Mesendoderm (in vitro differentiated cells): ENCODE measurements around the gene NXPH4.
A peak's percentile ranks its signal among the peaks of the same experiment; 100 is the strongest.

ENCODE experiments used
- DNase-seq: peaks from one replicate; pipeline ENCODE4 v3.0.0; 2013
- H2AK5ac ChIP-seq: 2 replicates; pipeline ENCODE4 v1.6.1; 2013; ENCODE audit warnings: low read length, inconsistent platforms
- H2BK120ac ChIP-seq: 2 replicates; pipeline ENCODE4 v1.6.1; 2013; ENCODE audit warnings: low read depth, mild to moderate bottlenecking, low read length, moderate library complexity, mixed read lengths
- H2BK15ac ChIP-seq: replicated peaks from 2 replicates; pipeline ENCODE4 v1.6.1; 2013; ENCODE audit warnings: low read depth, mild to moderate bottlenecking, moderate library complexity
- H2BK5ac ChIP-seq: 2 replicates; pipeline ENCODE4 v1.6.1; 2013; ENCODE audit warnings: low read length, inconsistent platforms
- H3K18ac ChIP-seq: 2 replicates; pipeline ENCODE4 v1.6.1; 2013; ENCODE audit warnings: mild to moderate bottlenecking, low read length, mixed read lengths
- H3K23ac ChIP-seq: one replicate; pipeline ENCODE4 v1.6.1; 2013; ENCODE audit warnings: low read length
- H3K27ac ChIP-seq: 2 replicates; pipeline ENCODE4 v1.5.1; 2013; ENCODE audit warnings: low read depth, mild to moderate bottlenecking, inconsistent platforms, low read length, moderate library complexity
- H3K27me3 ChIP-seq: 2 replicates; pipeline ENCODE4 v1.6.1; 2013; ENCODE audit warnings: low read length, control low read depth, mild to moderate bottlenecking, inconsistent platforms; ENCODE audit not compliant: insufficient read depth, poor library complexity
- H3K36me3 ChIP-seq: 2 replicates; pipeline ENCODE4 v1.6.1; 2013; ENCODE audit warnings: low read length, inconsistent platforms; ENCODE audit not compliant: control insufficient read depth, insufficient read depth
- H3K4ac ChIP-seq: one replicate; pipeline ENCODE4 v1.6.1; 2013; ENCODE audit warnings: low read depth, mild to moderate bottlenecking, low read length, moderate library complexity
- H3K4me1 ChIP-seq: 2 replicates; pipeline ENCODE4 v1.6.1; 2013; ENCODE audit warnings: low read depth, low read length, inconsistent platforms; ENCODE audit not compliant: control insufficient read depth
- H3K4me2 ChIP-seq: 2 replicates; pipeline ENCODE4 v1.6.1; 2013; ENCODE audit warnings: low read length
- H3K4me3 ChIP-seq: 2 replicates; pipeline ENCODE4 v1.5.1; 2013; ENCODE audit warnings: mild to moderate bottlenecking, low read length
- H3K56ac ChIP-seq: one replicate; pipeline ENCODE4 v1.6.1; 2013; ENCODE audit warnings: low read length
- H3K79me1 ChIP-seq: 2 replicates; pipeline ENCODE4 v1.6.1; 2013; ENCODE audit warnings: low read length, inconsistent platforms
- H3K79me2 ChIP-seq: 2 replicates; pipeline ENCODE4 v1.6.1; 2013; ENCODE audit warnings: mild to moderate bottlenecking, low read length; ENCODE audit not compliant: control insufficient read depth, insufficient read depth
- H3K9ac ChIP-seq: 2 replicates; pipeline ENCODE4 v1.6.1; 2013; ENCODE audit warnings: low read length, inconsistent platforms
- H4K5ac ChIP-seq: one replicate; pipeline ENCODE4 v1.6.1; 2013; ENCODE audit warnings: low read length
- H4K8ac ChIP-seq: one replicate; pipeline ENCODE4 v1.6.1; 2013; ENCODE audit warnings: low read depth, mild to moderate bottlenecking, control low read depth, low read length, moderate library complexity
- WGBS: extraction: QIAGEN DNeasy Blood & Tissue Kit; methylation state at CpG from one replicate; pipeline ENCODE4 v1.1.7; 2013; ENCODE audit warnings: low lambda C conversion rate, missing lambda C conversion rate; ENCODE audit not compliant: insufficient coverage; ENCODE audit errors: extremely low coverage; 5-methylcytosine and 5-hydroxymethylcytosine counted together

NXPH4 gene

GRCh38 chr12:57218030-57218853 is 1.6 kb downstream of the NXPH4 start:
- no peak overlapping the region for H4K8ac ChIP-seq
- no peaks in the 10 kb centered on the region for H3K4me1 ChIP-seq
- no peaks in the 10 kb centered on the region for H3K36me3 ChIP-seq
- no peak overlapping the region for H3K9ac ChIP-seq
- WGBS = no CpG with 5 or more reads among the region's 5 CpGs
- no peaks in the 10 kb centered on the region for H3K79me2 ChIP-seq
- DNase-seq = no peak
- H4K5ac ChIP-seq = no peak overlapping the region
- H2BK120ac ChIP-seq = no peak overlapping the region
- H3K18ac ChIP-seq = no peak overlapping the region
- H3K4ac ChIP-seq = no peak overlapping the region
- no peak overlapping the region for H3K27ac ChIP-seq
- no peaks in the 10 kb centered on the region for H3K79me1 ChIP-seq
- no peak overlapping the region for H2BK5ac ChIP-seq
- H3K27me3 ChIP-seq = peaks cover 69% of the 10 kb centered on the region
- no peak overlapping the region for H2AK5ac ChIP-seq
- no peak overlapping the region for H2BK15ac ChIP-seq
- no peak overlapping the region for H3K23ac ChIP-seq
- H3K4me3 ChIP-seq = no peak overlapping the region
- no peak overlapping the region for H3K56ac ChIP-seq
- no peak overlapping the region for H3K4me2 ChIP-seq

- no peak overlapping the region for H3K4me3 ChIP-seq
- no peaks in the 10 kb centered on the region for H3K4me1 ChIP-seq
- no peak overlapping the region for H4K5ac ChIP-seq
- no peak overlapping the region for H3K56ac ChIP-seq
- no peak overlapping the region for H3K27ac ChIP-seq
- no peak overlapping the region for H2BK5ac ChIP-seq
- no peak overlapping the region for H2BK120ac ChIP-seq
- no peak for DNase-seq
- no peak overlapping the region for H2AK5ac ChIP-seq
- no peak overlapping the region for H3K4ac ChIP-seq
- H3K36me3 ChIP-seq = no peaks in the 10 kb centered on the region
- no peak overlapping the region for H2BK15ac ChIP-seq
- H3K79me1 ChIP-seq = no peaks in the 10 kb centered on the region
- H3K9ac ChIP-seq = no peak overlapping the region
- WGBS = no CpG with 5 or more reads among the region's 14 CpGs
- no peaks in the 10 kb centered on the region for H3K79me2 ChIP-seq
- peaks cover 80% of the 10 kb centered on the region for H3K27me3 ChIP-seq
- H3K18ac ChIP-seq = no peak overlapping the region
- no peak overlapping the region for H3K23ac ChIP-seq
- no peak overlapping the region for H4K8ac ChIP-seq
- H3K4me2 ChIP-seq = no peak overlapping the region
Measured at GRCh38 chr12:57219205-57219992, 2.8 kb downstream of the NXPH4 start.

GRCh38 chr12:57219993-57220754 is 3.6 kb downstream of the NXPH4 start:
- Histone ChIP-seq H3K27me3 (peaks cover 81% of the 10 kb centered on the region), H3K9ac (no peak overlapping the region), H4K5ac (no peak overlapping the region), H3K27ac (no peak overlapping the region), H2BK15ac (no peak overlapping the region), H3K36me3 (no peaks in the 10 kb centered on the region), H3K56ac (peak overlapping the region; percentile 6), H3K79me2 (no peaks in the 10 kb centered on the region), H3K4me2 (no peak overlapping the region), H3K4me1 (no peaks in the 10 kb centered on the region), H4K8ac (no peak overlapping the region), H3K79me1 (no peaks in the 10 kb centered on the region), H2AK5ac (no peak overlapping the region), H2BK120ac (no peak overlapping the region), H3K23ac (no peak overlapping the region), H3K4me3 (no peak overlapping the region), H3K18ac (no peak overlapping the region), H3K4ac (no peak overlapping the region), H2BK5ac (no peak overlapping the region)
- DNase-seq = no peak
- WGBS = no CpG with 5 or more reads among the region's 38 CpGs

GRCh38 chr12:57220770-57221168 is 4.2 kb downstream of the NXPH4 start:
- DNase-seq = no peak
- Histone ChIP-seq H3K79me1 (no peaks in the 10 kb centered on the region), H2BK15ac (no peak overlapping the region), H3K4ac (no peak overlapping the region), H4K8ac (no peak overlapping the region), H3K56ac (no peak overlapping the region), H2AK5ac (no peak overlapping the region), H4K5ac (no peak overlapping the region), H2BK5ac (no peak overlapping the region), H3K23ac (no peak overlapping the region), H3K4me1 (no peaks in the 10 kb centered on the region), H3K27me3 (peaks cover 82% of the 10 kb centered on the region), H3K79me2 (no peaks in the 10 kb centered on the region), H2BK120ac (no peak overlapping the region), H3K27ac (no peak overlapping the region), H3K9ac (no peak overlapping the region), H3K36me3 (no peaks in the 10 kb centered on the region), H3K4me2 (no peak overlapping the region), H3K4me3 (no peak overlapping the region), H3K18ac (no peak overlapping the region)
- WGBS = no CpG with 5 or more reads among the region's 1 CpG

GRCh38 chr12:57221169-57221917 is 4.7 kb downstream of the NXPH4 start:
- H4K5ac ChIP-seq = no peak overlapping the region
- no peak overlapping the region for H2AK5ac ChIP-seq
- no peak overlapping the region for H3K4me3 ChIP-seq
- no peaks in the 10 kb centered on the region for H3K36me3 ChIP-seq
- H3K4me2 ChIP-seq = no peak overlapping the region
- H3K56ac ChIP-seq = no peak overlapping the region
- no peak overlapping the region for H2BK120ac ChIP-seq
- H3K23ac ChIP-seq = no peak overlapping the region
- H2BK5ac ChIP-seq = no peak overlapping the region
- WGBS = no CpG with 5 or more reads among the region's 24 CpGs
- no peak overlapping the region for H3K4ac ChIP-seq
- H3K79me2 ChIP-seq = no peaks in the 10 kb centered on the region
- H3K79me1 ChIP-seq = no peaks in the 10 kb centered on the region
- H3K27ac ChIP-seq = no peak overlapping the region
- H2BK15ac ChIP-seq = no peak overlapping the region
- H3K4me1 ChIP-seq = no peaks in the 10 kb centered on the region
- no peak for DNase-seq
- no peak overlapping the region for H3K9ac ChIP-seq
- H3K27me3 ChIP-seq = peaks cover 85% of the 10 kb centered on the region
- H3K18ac ChIP-seq = no peak overlapping the region
- H4K8ac ChIP-seq = no peak overlapping the region
